Stimulated activated CD4-positive, alpha-beta T cell treated with anti-CD3 and anti-CD28 coated beads, Interleukin-1b, Interleukin-23, amount 100 ng/mL, for 4 hours (primary cell): ENCODE measurements around the gene UTS2R.
"Not testable (repeated sequence)": the region's sequence is repeated elsewhere in the genome, so short reads cannot be mapped to it uniquely, and the experiment has no call there.

ENCODE experiments used
- DNase-seq, 2 donors: peaks; one replicate each; pipeline ENCODE4 v3.0.0-alpha.2; 2020; ENCODE audit warnings: low read depth in 2 of 2

Gene UTS2R

DNA sequence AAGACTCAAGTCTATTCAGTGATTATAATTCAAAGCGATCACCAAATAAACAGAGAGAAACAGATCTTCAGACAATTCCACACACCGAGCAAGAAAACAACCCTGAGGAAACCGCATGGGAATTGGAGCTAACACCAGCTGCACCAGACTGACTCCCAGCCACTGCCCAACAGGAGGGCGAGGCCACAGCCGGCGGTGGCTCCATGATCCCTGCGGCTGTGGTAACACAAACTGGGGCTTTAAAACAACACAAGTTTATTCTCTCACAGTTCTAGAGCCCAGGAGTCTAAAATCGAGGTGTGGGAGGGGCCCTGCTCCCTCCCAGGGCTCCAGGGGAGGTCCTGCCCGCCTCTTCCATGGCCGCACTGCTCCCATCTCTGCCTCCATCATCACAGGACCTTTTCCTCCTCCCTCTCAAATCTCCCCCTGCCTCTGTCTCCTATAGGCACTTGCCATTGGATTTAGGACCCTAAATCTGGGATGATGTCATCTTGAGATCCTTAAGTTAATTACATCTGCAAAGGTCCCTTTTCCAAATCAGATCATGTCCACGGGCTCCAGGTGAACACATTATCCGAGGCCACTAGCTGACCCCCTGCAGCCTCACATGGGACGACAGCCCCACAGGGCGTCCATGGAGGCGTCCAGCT, 36.8 kb downstream of the UTS2R start:
- no peak for DNase-seq

DNA sequence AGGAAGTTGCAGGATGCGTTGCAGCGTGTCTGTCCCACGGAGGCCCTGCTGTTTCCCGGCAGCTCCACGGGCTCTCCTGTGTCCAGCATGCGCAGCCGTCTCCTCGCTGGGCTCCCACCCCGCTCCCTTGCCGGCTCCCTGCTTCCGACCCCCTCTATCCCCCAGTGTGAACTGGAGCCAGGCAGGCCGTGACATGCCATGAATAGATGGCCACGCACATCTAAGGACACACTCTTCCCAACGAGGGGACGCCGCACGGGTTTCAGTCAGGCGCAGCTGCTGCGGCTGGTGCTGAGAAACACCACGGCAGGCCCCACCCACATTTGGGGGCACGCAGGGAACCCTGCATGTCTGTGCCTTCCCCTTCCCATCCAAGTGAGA, 37.4 kb downstream of the UTS2R start:
- no peak for DNase-seq

GRCh38 chr17:82410014-82410716, 38.6 kb downstream of the UTS2R start:
- DNase-seq, result no peak

GRCh38 chr17:82411396-82412053, 40.0 kb downstream of the UTS2R start:
- no peak for DNase-seq

DNA sequence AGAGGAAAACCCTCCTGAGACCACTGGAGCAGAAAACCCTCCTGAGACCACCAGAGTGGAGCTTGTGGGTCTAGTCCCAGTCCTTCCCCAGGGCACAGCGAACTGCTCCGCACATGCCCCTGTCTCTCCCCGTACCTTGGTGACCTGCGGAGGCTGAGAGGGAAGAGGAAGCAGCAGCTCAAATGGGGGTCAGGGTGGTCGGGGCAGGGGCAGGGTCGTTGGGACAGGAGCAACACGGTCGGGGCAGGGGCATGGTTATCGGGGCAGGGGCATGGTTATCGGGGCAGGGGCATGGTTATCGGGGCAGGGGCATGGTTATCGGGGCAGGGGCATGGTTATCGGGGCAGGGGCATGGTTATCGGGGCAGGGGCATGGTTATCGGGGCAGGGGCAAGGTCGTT, 40.5 kb downstream of the UTS2R start:
- DNase-seq, result not testable (repeated sequence)

GRCh38 chr17:82412535-82413520, 41.3 kb downstream of the UTS2R start:
- no peak for DNase-seq

DNA sequence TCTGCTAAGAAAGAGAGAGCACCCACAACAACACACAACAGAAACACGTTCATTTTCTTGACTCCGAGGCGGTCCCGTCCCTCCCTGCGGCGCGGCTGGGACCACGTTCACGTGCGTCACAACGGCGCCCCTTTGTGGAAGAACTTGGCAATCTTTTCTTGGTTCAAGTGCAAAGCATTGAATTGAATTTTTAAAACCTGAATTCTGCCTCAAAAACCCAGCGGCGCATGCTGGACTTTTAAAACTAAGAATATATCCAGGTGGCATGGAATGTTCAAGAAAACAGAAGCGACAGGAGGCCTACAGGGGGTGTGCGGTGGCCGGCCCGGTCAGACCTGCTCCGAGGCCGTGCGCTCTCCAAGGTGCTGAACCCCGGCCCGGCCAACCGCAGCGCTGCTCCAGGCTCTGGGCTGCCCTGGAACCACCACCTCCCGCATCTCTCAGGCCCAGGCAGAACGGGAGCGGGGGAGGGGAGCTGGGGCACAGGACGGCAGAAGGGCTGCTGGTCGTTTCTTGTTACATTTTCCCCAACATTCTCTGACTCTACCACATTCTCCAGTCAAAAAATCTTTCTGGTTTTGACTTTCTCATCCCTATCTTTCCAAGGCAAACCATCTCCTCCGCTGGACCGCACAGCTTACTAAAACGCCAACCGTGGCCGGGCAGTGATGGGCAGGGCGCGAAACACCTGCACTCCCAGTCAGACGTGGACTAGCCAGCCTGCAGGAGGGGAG, 43.1 kb downstream of the UTS2R start:
- DNase-seq, result peak; percentile 62 to 67

GRCh38 chr17:82415336-82415735, 43.8 kb downstream of the UTS2R start:
- DNase-seq, result no peak

DNA sequence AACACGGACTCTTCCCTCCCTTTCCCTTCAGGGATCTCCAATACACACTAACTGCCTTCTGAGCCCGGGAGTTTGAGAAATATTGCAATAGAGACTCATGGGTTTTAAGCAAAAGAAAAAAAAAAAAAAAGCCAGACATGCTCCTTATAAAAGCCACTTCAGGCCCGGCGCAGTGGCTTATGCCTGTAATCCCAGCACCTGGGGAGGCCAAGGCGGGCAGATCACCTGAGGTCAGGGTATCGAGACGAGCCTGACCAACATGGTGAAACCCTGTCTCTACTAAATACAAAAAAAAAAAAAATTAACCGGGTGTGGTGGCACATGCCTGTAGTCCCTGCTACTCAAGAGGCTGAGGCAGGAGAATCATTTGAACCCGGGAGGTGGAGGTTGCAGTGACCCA, 44.2 kb downstream of the UTS2R start:
- DNase-seq, result no peak

GRCh38 chr17:82416264-82416663, 44.7 kb downstream of the UTS2R start:
- DNase-seq, result no peak

DNA sequence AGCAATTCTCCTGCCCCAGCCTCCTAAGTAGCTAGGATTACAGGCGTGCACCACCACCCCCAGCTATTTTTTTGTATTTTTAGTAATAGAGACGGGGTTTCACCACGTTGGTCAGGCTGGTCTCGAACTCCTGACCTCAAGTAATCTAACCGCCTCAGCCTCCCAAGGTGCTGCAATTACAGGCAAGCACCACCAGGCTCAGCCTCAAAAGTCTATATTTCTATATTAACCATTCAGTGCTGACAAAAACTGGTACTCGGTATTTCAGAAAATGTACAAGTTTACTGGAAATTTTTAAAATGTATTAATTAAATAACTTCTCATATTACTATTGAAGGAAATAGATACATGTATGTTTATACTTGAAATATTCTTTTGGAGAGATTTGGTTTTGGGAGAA, 45.2 kb downstream of the UTS2R start:
- no peak for DNase-seq

DNA sequence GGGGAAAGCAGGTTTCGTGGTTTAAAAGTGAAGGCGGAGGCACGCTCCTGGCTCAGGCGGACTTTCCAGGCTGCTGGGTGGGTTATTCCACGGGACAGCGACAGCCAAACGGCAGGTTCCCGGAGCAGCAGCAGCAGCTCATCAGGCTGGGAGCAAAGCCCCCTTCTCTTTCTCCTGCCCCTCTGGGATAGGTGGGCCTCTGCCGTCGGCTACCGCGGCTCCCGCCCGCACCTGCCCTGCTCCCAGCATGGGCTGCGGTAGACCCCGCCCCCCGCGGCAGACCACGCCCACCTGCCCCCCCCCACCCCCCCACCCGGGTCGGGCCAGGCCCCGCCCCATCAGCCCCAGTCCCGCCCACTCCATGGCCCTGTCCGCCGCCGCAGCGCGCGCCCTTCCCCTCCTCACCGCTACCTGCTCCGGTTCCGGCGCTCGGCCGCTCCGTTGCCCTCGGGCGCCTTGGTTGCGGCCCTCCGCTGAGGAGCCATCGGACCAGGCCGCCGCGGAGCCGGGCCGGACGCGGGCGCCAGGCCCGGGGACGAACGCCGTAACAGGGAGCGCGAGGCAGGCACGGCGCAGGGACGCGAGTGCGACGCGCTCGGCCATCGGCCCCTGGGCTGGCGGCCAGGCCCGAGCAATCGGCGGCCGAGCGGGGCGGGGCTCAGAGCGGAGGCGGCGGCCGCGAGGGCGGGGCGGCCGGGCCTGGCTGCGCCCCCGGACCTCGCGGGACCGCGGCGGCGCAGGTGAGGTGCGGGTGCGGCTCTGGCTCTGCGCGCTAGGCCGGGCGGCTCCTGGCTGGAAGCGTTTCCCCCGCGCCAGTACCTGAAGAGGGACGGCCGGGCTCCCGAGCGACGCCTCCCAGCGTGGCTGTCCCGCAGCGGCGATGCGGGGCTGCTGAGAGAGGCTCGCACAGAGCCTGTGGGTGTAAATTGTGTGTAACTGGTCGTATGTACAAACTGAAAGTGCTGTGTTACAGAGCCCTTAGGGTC, 46.7 kb downstream of the UTS2R start, which contains the start of the genes HEXD and OGFOD3:
Gene HEXD, plus strand, starts transcription at position 347 of the 986 bp plus-strand sequence. CDS start 1,453 bp downstream, outside the sequence.
Gene OGFOD3, minus strand, starts transcription at position 586 of the 986 bp plus-strand sequence. Its CDS starts 101 bp downstream, at position 485.
- DNase-seq, result peak; percentile 74 to 80

GRCh38 chr17:82419540-82419939, 48.0 kb downstream of the UTS2R start:
- DNase-seq, result no peak

GRCh38 chr17:82424001-82424862, 52.7 kb downstream of the UTS2R start:
- peak; percentile 42 to 50 for DNase-seq

DNA sequence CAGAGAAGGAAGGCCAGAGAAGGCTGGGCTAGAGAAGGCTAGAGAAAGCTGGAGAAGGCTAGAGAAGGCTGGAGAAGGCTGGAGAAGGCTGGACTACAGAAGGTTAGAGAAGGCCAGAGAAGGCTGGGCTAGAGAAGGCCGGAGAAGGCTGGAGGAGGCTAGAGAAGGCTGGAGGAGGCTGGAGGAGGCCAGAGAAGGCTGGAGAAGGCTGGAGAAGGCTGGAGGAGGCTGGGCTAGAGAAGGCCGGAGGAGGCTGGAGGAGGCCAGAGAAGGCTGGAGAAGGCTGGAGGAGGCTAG, 53.2 kb downstream of the UTS2R start:
- no peak for DNase-seq
